GM18873 (cell line): ENCODE measurements around the gene PLXNA2.

Experiments used
- ATAC-seq: cut with Tn5 transposase; IDR thresholded peaks from one replicate; pipeline ENCODE4 v1.9.1; 2021; ENCODE audit warnings: mild to moderate bottlenecking, moderate library complexity, moderate number of reproducible peaks; ENCODE audit not compliant: unreplicated experiment, low FRiP score

Gene PLXNA2

GRCh38 chr1:208105756-208106155, 138.4 kb downstream of the PLXNA2 start:
- no peak for ATAC-seq

DNA sequence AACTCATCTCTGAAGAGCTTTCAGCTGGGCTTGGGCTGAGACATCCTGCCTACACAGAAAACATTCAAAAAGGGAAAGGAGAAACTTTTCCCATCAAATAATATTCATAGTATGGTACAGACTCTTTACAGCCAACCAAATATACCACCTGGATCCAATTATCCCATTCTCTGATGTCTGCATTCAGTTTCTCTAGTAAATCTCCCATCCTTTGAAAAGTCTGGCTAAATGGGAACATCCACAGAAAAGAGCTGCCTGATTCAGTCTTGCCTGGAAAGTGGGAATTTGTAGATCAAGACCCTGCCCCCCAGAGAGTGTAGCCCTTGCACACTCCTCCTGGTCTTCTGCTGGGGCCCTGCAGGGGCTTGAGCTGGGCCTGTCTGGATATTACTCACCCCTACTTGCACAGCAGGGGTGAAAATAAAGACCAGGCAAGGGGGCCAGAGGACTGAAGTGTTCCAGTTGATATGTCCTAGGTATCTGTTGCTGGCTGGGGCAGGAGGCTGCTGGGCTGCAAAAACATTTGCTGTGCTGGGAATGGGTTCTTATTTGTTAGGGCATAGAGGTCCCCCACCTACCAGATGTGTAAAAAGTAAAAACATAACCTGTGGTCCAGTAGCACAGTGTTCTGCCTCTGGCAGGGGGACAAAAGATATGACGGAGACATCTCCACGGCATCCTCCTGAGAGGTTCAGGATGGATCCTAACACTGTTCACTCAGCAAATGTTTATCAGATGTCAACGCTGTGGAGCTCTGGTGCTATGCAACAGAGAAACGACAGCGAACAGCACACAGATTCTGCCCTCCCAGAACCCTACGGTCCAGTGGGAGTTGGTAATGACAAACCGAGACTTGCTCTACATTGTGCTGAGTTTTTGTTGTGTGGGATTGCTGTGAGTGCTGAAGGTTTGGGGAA, 140.3 kb downstream of the PLXNA2 start:
- no peak for ATAC-seq

DNA sequence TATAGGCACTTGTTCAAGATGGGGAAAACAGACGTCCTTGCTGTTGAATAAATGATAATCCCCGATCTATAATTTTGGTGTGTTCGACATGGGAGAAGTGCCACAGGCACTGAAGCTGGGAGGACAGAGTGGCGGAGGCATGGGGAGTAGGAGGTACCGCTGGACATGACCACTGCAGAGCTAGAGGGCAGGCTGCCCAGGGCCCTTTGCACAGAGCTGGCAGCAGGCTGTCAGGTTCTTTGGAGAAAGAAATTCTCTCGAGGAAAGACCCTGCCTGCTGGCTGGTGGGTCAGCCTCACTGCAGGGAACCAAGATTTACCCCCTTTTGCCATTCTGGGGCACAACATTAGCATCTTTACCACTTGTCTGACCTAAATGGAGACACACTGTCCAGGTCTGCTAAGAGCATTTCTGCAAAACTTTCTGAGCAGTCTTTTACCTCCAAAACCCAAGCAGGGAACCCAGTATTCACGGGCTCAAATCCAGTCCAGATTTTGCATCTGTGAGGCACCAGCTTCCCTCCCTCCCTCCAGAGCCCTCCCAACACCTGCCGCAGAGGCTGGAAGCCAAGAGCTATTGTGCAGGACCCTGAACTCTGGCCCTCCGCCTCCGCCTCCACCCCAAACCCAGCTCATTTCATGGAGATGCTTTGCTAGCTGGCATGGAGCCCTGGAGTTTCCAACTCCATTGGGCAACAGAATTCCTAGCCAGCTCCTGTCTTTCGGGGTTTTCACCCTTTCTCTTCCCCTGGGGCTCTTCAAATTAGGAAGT, 142.3 kb downstream of the PLXNA2 start:
- no peak for ATAC-seq

- no peak for ATAC-seq
These were observed 143.3 kb downstream of the PLXNA2 start for GRCh38 chr1:208100906-208101305.

- no peak for ATAC-seq
These were observed 144.1 kb downstream of the PLXNA2 start for GRCh38 chr1:208100106-208100505.

GRCh38 chr1:208098773-208099172, 145.4 kb downstream of the PLXNA2 start:
- ATAC-seq = no peak

GRCh38 chr1:208093754-208094719, 150.1 kb downstream of the PLXNA2 start:
- no peak for ATAC-seq

- no peak for ATAC-seq
These were observed 151.1 kb downstream of the PLXNA2 start for GRCh38 chr1:208093046-208093445.

- ATAC-seq = no peak
These were observed 153.5 kb downstream of the PLXNA2 start for GRCh38 chr1:208090388-208091301.

GRCh38 chr1:208089761-208090370, 154.3 kb downstream of the PLXNA2 start:
- no peak for ATAC-seq

DNA sequence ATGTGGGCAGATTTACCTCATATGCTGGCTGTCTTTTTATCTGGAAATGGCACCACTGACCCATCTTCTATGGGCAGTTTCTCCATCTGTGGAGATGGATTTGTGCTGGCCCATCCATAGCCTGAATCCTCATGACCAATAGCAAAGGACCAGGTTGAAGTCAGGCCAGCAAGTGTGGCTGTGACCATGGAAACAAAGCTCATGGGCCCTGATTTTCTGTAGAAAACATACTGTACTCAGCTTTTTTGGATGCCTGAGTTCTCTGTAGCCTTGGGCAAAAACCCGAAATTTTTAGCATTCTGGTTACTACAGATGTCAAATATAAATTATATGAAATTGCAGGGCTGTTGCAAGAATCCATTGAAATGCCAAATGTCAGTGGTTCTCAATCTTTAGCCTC, 155.0 kb downstream of the PLXNA2 start:
- no peak for ATAC-seq

DNA sequence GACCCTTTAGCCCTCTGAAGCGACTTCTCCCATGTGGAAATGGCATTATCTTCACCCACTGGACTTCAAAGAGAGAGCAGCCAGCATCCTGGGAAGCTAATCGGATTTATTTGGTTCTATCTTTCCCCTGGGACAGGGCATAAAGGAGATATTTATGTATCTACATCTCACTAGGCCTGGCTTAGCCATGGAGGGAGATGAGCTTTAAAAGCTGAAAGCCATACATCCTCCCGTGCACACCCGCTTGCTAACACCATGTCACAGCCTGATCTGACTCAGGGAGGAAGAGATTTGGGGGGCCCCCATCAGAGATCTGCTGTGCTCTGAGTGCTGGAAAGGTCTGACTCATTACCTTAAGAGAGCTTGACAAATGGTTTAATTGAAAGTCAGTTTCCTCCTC, 155.9 kb downstream of the PLXNA2 start:
- ATAC-seq = no peak

DNA sequence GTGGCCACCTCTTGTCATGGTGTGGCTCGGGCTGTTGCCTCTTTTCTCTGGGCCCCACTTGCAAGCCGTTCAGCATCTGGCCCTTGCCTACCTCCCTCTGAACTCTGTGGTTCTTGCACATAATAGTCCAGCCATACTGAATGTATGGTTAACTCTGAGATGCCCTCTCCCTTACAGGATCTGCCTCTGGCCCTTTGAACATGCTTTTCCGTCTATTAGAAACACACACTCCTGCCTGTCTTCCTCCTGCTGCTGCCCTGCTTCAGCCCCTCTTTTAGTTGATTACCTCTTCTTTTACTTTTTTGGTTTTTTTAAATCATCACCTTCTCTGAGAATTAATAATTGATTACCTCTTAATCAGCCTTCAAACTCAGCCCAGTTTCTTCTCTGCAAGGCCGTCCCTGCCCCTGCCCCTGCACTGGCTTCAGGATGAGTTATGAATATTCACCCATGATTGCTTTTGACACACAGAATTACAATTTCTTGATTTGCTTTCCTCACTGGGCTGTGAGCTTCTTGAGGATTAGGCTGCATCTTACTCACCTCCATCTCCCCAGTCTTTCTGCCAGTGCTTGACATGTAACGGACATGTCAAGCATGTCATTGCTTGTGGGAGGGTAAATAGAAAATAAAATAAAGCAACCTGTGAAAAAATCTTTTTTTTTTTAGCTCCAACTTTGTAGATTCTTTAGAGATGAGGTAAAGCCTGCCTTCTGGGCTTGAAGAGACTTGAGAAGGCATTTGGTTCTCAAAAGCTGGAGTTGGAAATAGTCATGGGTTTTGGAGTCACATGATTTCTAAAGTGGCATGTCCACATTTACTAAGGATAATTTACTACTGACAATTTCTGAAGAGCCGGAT, 158.3 kb downstream of the PLXNA2 start:
- ATAC-seq = no peak

DNA sequence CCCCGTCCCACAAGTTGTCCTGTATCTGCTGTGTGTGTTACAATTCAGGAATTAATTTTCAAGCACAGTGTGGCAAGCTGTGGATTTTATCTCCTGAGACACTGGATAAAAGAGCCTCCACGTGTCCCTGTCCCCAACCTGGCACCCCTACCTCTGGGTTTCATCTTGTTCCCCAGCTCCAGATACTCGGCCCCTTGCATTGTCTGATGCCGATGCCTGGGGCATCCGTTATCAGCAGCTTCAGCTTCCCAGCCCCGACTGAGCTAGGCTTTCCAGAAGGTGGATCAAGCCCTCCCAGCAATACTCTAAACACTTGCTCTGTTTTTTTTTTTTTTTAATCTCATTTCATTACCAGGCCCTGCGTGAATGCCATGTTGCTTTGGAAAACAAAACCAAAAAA, 159.4 kb downstream of the PLXNA2 start:
- no peak for ATAC-seq

GRCh38 chr1:208084220-208084619, 160.0 kb downstream of the PLXNA2 start:
- ATAC-seq = no peak

DNA sequence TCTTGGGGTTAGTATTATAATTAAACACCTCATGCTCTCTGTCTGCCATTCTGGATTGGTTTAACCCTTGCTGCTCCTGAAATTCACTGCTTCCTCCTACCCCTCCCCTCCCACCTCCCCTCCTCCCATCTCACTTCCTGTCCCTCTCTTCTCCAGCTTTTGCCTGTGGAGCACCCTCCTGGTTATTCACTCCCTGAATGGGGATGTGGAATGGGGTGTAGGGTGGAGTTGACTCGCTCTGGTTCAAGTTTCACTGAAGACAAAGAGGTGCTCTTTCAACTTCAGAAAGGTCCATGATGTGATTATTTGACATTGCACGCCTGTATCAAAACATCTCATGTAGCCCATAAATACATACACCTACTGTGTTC, 160.5 kb downstream of the PLXNA2 start:
- ATAC-seq = no peak

GRCh38 chr1:208083016-208083714, 161.0 kb downstream of the PLXNA2 start:
- ATAC-seq = no peak

DNA sequence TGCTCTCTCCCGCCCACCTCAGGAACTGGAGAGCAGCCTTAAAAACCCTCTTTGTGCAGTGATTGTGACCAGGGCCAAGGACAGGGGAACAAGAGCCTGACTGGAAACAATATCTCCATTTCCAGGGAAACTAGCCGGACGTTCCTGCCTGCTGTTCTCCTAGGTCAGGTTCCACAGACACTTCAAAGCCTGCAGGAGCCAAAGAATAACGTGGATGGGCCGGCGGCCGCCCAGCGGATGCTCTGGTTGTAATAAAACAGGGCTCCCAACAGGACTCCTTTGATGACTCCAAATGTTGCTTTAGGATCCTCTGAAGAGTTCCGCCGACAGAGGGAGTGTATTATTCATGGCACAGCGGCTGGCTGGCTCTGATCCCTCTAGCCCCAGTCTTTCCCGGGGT, 162.2 kb downstream of the PLXNA2 start:
- ATAC-seq = no peak
